ENCODE results near the gene PAK2. TPM values are rescaled to one million over a fixed set of nuclear protein-coding genes. Genes with fewer than 3 reads are reported as not detected.

PAK2 gene
- total and polyA plus RNA-seq, 2 of the 4 experiments (the other 2 are of a cell fraction), result 31.8 to 36.0 TPM

GRCh38 chr3:196757876-196758739 is 18.5 kb downstream of the PAK2 start:
- no peak overlapping the region for H3K9ac ChIP-seq (ENCODE audit: low read depth, low read length)
- H3K4me3 ChIP-seq (ENCODE audit: insufficient read depth, low read depth, low read length), result no peak overlapping the region
- ChIA-PET POLR2A (ENCODE audit: unreplicated experiment) (no interaction called here), CTCF (interaction anchor here (0.7 kb wide), 1 partner anchor 31 kb away, joined by 3 read pairs; no protein-coding TSS in a partner anchor)
- no peak overlapping the region for H2BK20ac ChIP-seq (ENCODE audit: low read depth, low read length)
- H3K4me1 ChIP-seq (ENCODE audit: control insufficient read depth, insufficient read depth, low read length), result peaks cover 5% of the 10 kb centered on the region
- intact Hi-C loops (cut with micrococcal nuclease), result no loop called here
- no peaks in the 10 kb centered on the region; the same call in 1 of the 2 replicates for H3K9me3 ChIP-seq (ENCODE audit: control insufficient read depth, insufficient read depth, low read length)
- TF ChIP-seq RFX5 (IDR thresholded peaks at IDR 0.05; ENCODE audit: low read depth, low read length), result no peak
- no peak for TF ChIP-seq RAD21 (IDR thresholded peaks at IDR 0.05; ENCODE audit: low read length)
- no peak for TF ChIP-seq SMC3 (IDR thresholded peaks at IDR 0.05; ENCODE audit: low read depth, low read length)
- TF ChIP-seq MXI1 (IDR thresholded peaks at IDR 0.05; ENCODE audit: borderline replicate concordance, low read depth, low read length), result no peak
- no peak for TF ChIP-seq POLR2A (IDR thresholded peaks at IDR 0.05; ENCODE audit: low read depth, low read length)
- TF ChIP-seq CHD1 (IDR thresholded peaks at IDR 0.05; ENCODE audit: low read depth, low read length), result no peak
- peak; percentile 91 for TF ChIP-seq FOS (IDR thresholded peaks at IDR 0.05; ENCODE audit: low read depth, low read length)
- TF ChIP-seq MAZ (IDR thresholded peaks at IDR 0.05; ENCODE audit: borderline replicate concordance, low read depth, low read length), result no peak
- TF ChIP-seq CEBPB (IDR thresholded peaks at IDR 0.05; ENCODE audit: low read depth, low read length), result peak; percentile 66; the same call in 1 of the 2 replicates
- no peak for TF ChIP-seq USF2 (IDR thresholded peaks at IDR 0.05; ENCODE audit: low read depth, low read length)
- TF ChIP-seq RCOR1 (IDR thresholded peaks at IDR 0.05; ENCODE audit: insufficient replicate concordance, low read length), result no peak
- peak; percentile 36; the same call in 1 of the 2 replicates for TF ChIP-seq BHLHE40 (IDR thresholded peaks at IDR 0.05; ENCODE audit: low read depth, low read length)
- TF ChIP-seq NFE2L2 (IDR thresholded peaks at IDR 0.05; ENCODE audit: low read depth, low read length), result no peak
- no peak overlapping the region for H2AK5ac ChIP-seq (ENCODE audit: low read depth, low read length)
- H3K23ac ChIP-seq (ENCODE audit: low read depth, low read length), result no peak overlapping the region
- H4K91ac ChIP-seq (ENCODE audit: insufficient read depth, low read depth, low read length), result no peak overlapping the region
- no peak overlapping the region for H3K18ac ChIP-seq (ENCODE audit: low read depth, low read length)
- dilution Hi-C loops (cut with HindIII; ENCODE audit: low sequenced_read_pairs, unreplicated experiment), result no loop called here
- H2BK15ac ChIP-seq (ENCODE audit: low read depth, low read length), result no peak overlapping the region
- H3K4me2 ChIP-seq (ENCODE audit: low read depth, low read length), result no peak overlapping the region
- H3K79me1 ChIP-seq (ENCODE audit: low read depth in 1 of 2, low read length in 2 of 2), result peaks cover 19 to 70% of the 10 kb centered on the region in 2 experiments
- in situ Hi-C loops (cut with MboI; ENCODE audit: low sequenced_read_pairs), result no loop called here
- H2BK5ac ChIP-seq (ENCODE audit: low read depth, low read length, poor library complexity, severe bottlenecking), result no peak overlapping the region
- H3K14ac ChIP-seq (replicated peaks; ENCODE audit: low read depth, low read length), result no peak overlapping the region
- H3K36me3 ChIP-seq (ENCODE audit: control insufficient read depth, insufficient read depth, low read length), result peaks cover 2% of the 10 kb centered on the region; the same call in 1 of the 2 replicates
- no peak overlapping the region for H4K8ac ChIP-seq (ENCODE audit: low read depth in 2 of 2, low read length in 2 of 2)
- H3K27ac ChIP-seq (ENCODE audit: insufficient read depth, low read length), result no peak overlapping the region
- ATAC-seq (ENCODE audit: low read depth) (peak; percentile 93), DNase-seq (peak; percentile 89)
- no peaks in the 10 kb centered on the region for H3K27me3 ChIP-seq (ENCODE audit: control insufficient read depth, insufficient read depth, low read length)
- H3K56ac ChIP-seq (ENCODE audit: extremely low read depth, insufficient read depth, low read length), result no peak overlapping the region
- no peak overlapping the region for H2AK9ac ChIP-seq (replicated peaks; ENCODE audit: low read depth, low read length, poor library complexity)
- H2AFZ ChIP-seq (replicated peaks; ENCODE audit: low read length, poor library complexity), result no peak overlapping the region
- BruUV-seq (replicated peaks), result no TSS peak
- H3K9me1 ChIP-seq (ENCODE audit: insufficient read depth, low read length), result peaks cover 6% of the 10 kb centered on the region
- H2BK120ac ChIP-seq (ENCODE audit: low read depth, low read length), result no peak overlapping the region
- H3K4ac ChIP-seq (ENCODE audit: low read depth, low read length), result no peak overlapping the region
- H4K20me1 ChIP-seq (ENCODE audit: insufficient read depth, low read length), result peaks cover 51% of the 10 kb centered on the region
- 94% methylated on average over 7 of the region's 9 CpGs; no CpG with 5 or more reads in 1 of the 2 experiments for WGBS, 2 experiments (ENCODE audit: extremely low coverage in 2 of 2, insufficient read length in 1 of 2)
- H4K5ac ChIP-seq (ENCODE audit: low read depth, low read length), result no peak overlapping the region
